Measurements from ENCODE around the gene PDX1.

PDX1 gene

DNA sequence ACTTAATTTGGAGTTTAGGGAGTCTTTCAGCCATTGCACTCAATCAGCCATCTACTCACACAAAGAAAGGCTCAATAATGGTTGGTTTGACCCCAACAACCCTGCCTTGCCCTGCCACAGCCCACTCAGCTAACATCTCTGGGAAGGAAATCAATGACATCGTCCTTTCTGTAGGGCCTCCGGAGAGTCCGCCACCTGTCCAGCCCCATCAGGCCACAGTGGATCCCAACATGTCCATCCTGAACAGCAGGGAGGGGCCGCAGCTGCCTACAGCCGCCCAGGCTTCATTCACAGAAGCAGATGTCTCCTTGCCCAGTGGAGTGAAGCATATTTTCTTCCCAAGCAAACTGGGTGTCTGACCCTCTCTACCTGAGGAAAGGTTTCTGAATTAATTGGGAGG, 53.5 kb downstream of the PDX1 start:
- H3K36me3 ChIP-seq (replicated peaks) = no peaks in the 10 kb centered on the region
- no peak overlapping the region for H3K4me3 ChIP-seq
- in situ Hi-C loops (cut with MboI; ENCODE audit: low sequenced_read_pairs) = no loop called here
- H3K27me3 ChIP-seq (ENCODE audit: low read depth) = no peaks in the 10 kb centered on the region
- no peak for DNase-seq (ENCODE audit: low spot score in 2 of 2)
- H3K4me1 ChIP-seq = peaks cover 3% of the 10 kb centered on the region; the same call in 1 of the 2 replicates
- H3K9me3 ChIP-seq = no peaks in the 10 kb centered on the region

GRCh38 chr13:27973961-27974662, 54.3 kb downstream of the PDX1 start:
- Histone ChIP-seq H3K4me1 (peaks cover 3% of the 10 kb centered on the region; the same call in 1 of the 2 replicates), H3K36me3 (replicated peaks) (no peaks in the 10 kb centered on the region), H3K4me3 (no peak overlapping the region), H3K9me3 (no peaks in the 10 kb centered on the region), H3K27me3 (ENCODE audit: low read depth) (no peaks in the 10 kb centered on the region)
- in situ Hi-C loops (cut with MboI; ENCODE audit: low sequenced_read_pairs) = no loop called here
- DNase-seq (ENCODE audit: low spot score in 2 of 2) = no peak

All from HAP-1 (cell line).